GM19240 (cell line): ENCODE results near the gene SLC22A31.

Source experiments
- DNase-seq: peaks from one replicate; pipeline ENCODE4 v3.0.0; 2011; ENCODE audit warnings: low spot score; ENCODE audit not compliant: insufficient read length

The SLC22A31 gene

GRCh38 chr16:89150981-89151380 is 49.4 kb downstream of the SLC22A31 start:
- no peak for DNase-seq

DNA sequence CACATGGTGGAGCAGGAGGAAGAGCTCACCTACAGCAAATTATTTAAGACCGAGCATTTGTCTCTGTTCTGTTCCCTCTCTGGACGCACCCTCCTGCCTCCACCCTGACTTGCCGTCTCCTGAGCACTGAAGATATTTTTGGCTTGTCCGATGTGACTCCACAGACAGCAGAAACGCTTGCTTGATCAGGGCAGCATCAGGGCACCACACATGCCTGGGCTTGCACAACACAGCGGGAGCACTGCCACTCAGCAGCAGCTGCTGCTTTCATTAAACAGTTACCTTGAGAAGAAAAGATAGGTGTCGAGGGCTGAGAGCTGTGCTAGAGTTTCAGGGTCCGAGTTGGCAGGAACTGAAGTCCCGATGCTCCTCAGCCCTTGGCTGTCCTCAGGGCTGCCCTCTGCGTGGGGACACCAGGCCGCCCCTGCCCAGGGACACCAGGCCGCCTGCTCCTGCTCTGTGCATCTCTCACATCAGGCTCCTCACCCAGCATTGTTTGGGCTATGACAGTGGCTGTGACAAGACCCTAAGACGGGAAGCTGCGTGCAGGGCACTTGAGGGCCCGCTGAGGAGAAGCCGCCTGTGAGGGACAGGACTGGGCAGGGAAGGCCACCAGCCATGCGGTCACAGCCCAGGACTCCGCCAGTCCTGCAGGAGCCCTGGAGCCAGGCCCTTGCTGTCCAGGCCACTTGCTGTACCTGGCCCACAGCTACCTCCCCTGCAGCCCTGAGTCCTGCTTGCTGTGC is 50.1 kb downstream of the SLC22A31 start:
- DNase-seq = no peak

GRCh38 chr16:89149386-89149785 is 51.0 kb downstream of the SLC22A31 start:
- DNase-seq = no peak

DNA sequence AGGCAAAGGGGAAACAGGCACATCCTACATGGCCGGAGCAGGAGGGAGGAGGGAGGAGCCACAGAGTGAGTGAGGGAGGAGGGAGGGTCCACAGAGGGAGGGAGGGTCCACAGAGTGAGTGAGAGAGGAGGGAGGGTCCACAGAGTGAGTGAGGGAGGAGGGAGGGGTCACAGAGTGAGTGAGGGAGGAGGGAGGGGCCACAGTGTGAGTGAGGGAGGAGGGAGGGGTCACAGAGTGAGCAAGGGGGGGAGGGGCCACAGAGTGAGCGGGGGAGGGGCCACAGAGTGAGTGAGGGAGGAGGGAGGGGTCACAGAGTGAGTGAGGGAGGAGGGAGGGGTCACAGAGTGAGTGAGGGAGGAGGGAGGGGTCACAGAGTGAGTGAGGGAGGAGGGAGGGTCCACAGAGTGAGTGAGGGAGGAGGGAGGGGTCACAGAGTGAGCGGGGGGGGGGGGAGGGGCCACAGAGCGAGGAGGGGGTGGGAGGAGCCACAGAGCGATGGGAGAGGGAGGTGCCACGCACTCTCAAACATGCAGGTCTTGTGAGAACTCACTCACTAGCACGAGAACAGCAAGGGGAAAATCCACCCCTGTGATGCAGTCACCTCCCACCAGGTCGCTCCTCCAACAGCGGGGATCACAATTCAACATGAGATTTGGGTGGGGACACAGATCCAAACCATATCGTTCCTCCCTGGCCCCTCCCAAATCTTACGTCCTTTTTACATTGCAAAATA is 53.1 kb downstream of the SLC22A31 start:
- DNase-seq = no peak

- no peak for DNase-seq
Measured at GRCh38 chr16:89146211-89147005, 53.9 kb downstream of the SLC22A31 start.
